Hepatocyte (in vitro differentiated cells): Measurements from ENCODE around the gene SH3BGRL3. TPM values are rescaled to one million over a fixed set of nuclear protein-coding genes. Genes with fewer than 3 reads are reported as not detected.

ENCODE experiments used
- DNase-seq: peaks from one replicate; pipeline ENCODE4 v3.0.0-alpha.2; 2016; ENCODE audit warnings: low spot score
- H2AFZ ChIP-seq: fragments of 200-600 bp; sonication (generic); 2 replicates; pipeline ENCODE4 v1.6.0; 2016; ENCODE audit warnings: antibody characterized with exemption, mild to moderate bottlenecking
- H3K27ac ChIP-seq: fragments of 200-600 bp; sonication (generic); 2 replicates; pipeline ENCODE4 v1.5.1; 2016; ENCODE audit warnings: mild to moderate bottlenecking
- H3K27me3 ChIP-seq: fragments of 200-600 bp; sonication (generic); 2 replicates; pipeline ENCODE4 v1.6.1; 2016
- H3K36me3 ChIP-seq: fragments of 200-600 bp; sonication (generic); replicated peaks from 2 replicates; pipeline ENCODE4 v1.5.1; 2016; ENCODE audit warnings: low read depth; ENCODE audit not compliant: insufficient read depth
- H3K4me1 ChIP-seq: fragments of 200-600 bp; sonication (generic); 2 replicates; pipeline ENCODE4 v1.5.1; 2016; ENCODE audit warnings: mild to moderate bottlenecking, moderate library complexity; ENCODE audit not compliant: insufficient read depth
- H3K4me2 ChIP-seq: fragments of 200-600 bp; sonication (generic); 2 replicates; pipeline ENCODE4 v1.6.0; 2016
- H3K4me3 ChIP-seq: fragments of 200-600 bp; sonication (generic); 2 replicates; pipeline ENCODE4 v1.5.1; 2016; ENCODE audit warnings: mild to moderate bottlenecking
- H3K79me2 ChIP-seq: fragments of 200-600 bp; sonication (generic); 2 replicates; pipeline ENCODE4 v1.6.0; 2017; ENCODE audit warnings: mild to moderate bottlenecking
- H3K9me2 ChIP-seq: fragments of 200-600 bp; sonication (generic); replicated peaks from 2 replicates; pipeline ENCODE4 v1.6.0; 2017; ENCODE audit warnings: mild to moderate bottlenecking; ENCODE audit not compliant: insufficient read depth
- H3K9me3 ChIP-seq: fragments of 200-600 bp; sonication (generic); 2 replicates; pipeline ENCODE4 v1.5.1; 2016; ENCODE audit warnings: low read depth, mild to moderate bottlenecking
- H4K20me1 ChIP-seq: fragments of 200-600 bp; sonication (generic); 2 replicates; pipeline ENCODE4 v1.6.0; 2016; ENCODE audit warnings: mild to moderate bottlenecking; ENCODE audit not compliant: insufficient read depth, poor library complexity, severe bottlenecking
- EZH2 ChIP-seq: fragments of 200-600 bp; sonication (generic); IDR thresholded peaks from 2 replicates; pipeline ENCODE4 v1.6.1; 2016; ENCODE audit warnings: antibody characterized with exemption, mild to moderate bottlenecking, borderline replicate concordance
- EZH2phosphoT487 ChIP-seq: fragments of 200-600 bp; sonication (generic); IDR thresholded peaks from one replicate; pipeline ENCODE4 v1.6.1; 2018; ENCODE audit warnings: antibody characterized with exemption, mild to moderate bottlenecking, low read depth, moderate library complexity; ENCODE audit not compliant: unreplicated experiment, severe bottlenecking
- WGBS: methylation state at CpG from one replicate; pipeline ENCODE4 v1.1.6; 2016; ENCODE audit warnings: low lambda C conversion rate; ENCODE audit errors: missing lambda C conversion rate; 5-methylcytosine and 5-hydroxymethylcytosine counted together
- polyA plus RNA-seq: library from polyadenylated mRNA; unstranded; fragments of >200 nt; fragmentation: Nextera tagmentation; extraction: Ambion mirVana; gene quantifications from 2 replicates; pipeline ENCODE4 v1.2.1, GENCODE V29; 2016
- total RNA-seq: library from RNA; depleted of rRNA; stranded (reverse); fragments of >200 nt; gene quantifications from 2 replicates; pipeline ENCODE4 v1.2.3, GENCODE V29; 2014
- TF ChIP-seq, protein P1 (sequence below): fragments of 200-600 bp; sonication (generic); IDR thresholded peaks from 2 replicates; pipeline ENCODE4 v1.5.1; 2016; ENCODE audit warnings: antibody characterized with exemption, mild to moderate bottlenecking; ENCODE audit not compliant: poor library complexity

Gene SH3BGRL3
- total and polyA plus RNA-seq, 2 experiments from 2014 or later: 35.9 to 420 TPM

DNA sequence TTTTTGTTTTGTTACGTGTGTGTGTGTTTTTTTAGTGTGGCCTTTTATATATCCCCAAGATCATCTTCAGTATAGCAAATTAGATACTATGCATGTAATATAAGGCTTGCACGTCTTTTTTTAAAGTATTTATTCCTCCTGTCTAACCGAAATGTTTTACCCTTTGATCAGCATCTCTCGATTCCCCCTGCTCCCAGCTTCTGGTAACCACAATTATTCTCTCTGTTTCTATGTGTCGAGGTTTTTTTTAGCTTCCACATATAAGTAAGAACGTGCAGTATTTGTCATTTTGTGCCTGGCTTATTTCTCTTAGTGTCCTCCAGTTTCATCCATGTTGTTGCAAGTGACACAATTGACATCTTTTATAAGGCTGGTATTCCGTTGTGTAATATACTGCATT is 27.2 kb upstream of the SH3BGRL3 start:
- 79% methylated on average over 7 of the region's 7 CpGs for WGBS
- no peaks in the 10 kb centered on the region for H3K36me3 ChIP-seq

DNA sequence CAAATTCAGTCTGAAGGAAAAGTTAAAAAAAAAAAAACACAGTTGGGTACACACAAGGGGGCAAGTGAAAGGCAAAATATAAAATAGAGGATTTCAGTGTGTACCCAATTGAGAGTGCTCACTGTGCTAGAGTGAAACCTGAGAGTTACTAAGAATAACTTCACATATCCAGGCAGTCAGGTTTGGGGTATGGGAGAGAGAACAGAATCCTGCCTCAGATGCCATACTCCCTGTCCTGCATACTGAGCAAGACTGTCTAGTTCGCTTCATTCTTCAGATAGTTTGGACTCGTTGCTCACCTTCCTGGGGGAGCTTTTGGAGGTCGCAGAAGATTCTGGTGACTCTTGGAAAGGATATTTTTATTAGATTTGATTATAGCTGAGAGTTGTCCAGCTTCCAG is 25.5 kb upstream of the SH3BGRL3 start:
- Histone ChIP-seq H2AFZ (no peak overlapping the region), H3K4me2 (no peak overlapping the region), H3K4me3 (no peak overlapping the region), H3K9me2 (no peaks in the 10 kb centered on the region), H3K27me3 (no peaks in the 10 kb centered on the region), H3K4me1 (no peaks in the 10 kb centered on the region), H4K20me1 (no peaks in the 10 kb centered on the region), H3K27ac (no peak overlapping the region), H3K9me3 (no peaks in the 10 kb centered on the region), H3K79me2 (no peaks in the 10 kb centered on the region), H3K36me3 (no peaks in the 10 kb centered on the region)
- WGBS: 84% methylated on average over 3 of the region's 3 CpGs
- no peak for TF ChIP-seq EZH2
- no peak for TF ChIP-seq EZH2phosphoT487
- TF ChIP-seq, protein P1, sequence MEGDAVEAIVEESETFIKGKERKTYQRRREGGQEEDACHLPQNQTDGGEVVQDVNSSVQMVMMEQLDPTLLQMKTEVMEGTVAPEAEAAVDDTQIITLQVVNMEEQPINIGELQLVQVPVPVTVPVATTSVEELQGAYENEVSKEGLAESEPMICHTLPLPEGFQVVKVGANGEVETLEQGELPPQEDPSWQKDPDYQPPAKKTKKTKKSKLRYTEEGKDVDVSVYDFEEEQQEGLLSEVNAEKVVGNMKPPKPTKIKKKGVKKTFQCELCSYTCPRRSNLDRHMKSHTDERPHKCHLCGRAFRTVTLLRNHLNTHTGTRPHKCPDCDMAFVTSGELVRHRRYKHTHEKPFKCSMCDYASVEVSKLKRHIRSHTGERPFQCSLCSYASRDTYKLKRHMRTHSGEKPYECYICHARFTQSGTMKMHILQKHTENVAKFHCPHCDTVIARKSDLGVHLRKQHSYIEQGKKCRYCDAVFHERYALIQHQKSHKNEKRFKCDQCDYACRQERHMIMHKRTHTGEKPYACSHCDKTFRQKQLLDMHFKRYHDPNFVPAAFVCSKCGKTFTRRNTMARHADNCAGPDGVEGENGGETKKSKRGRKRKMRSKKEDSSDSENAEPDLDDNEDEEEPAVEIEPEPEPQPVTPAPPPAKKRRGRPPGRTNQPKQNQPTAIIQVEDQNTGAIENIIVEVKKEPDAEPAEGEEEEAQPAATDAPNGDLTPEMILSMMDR: no peak
- no peak for DNase-seq

More for the DNA sequence above, 27.2 kb upstream of the SH3BGRL3 start:
- Histone ChIP-seq H3K9me2 (no peaks in the 10 kb centered on the region), H3K4me1 (no peaks in the 10 kb centered on the region), H4K20me1 (no peaks in the 10 kb centered on the region), H3K4me3 (no peak overlapping the region), H3K79me2 (no peaks in the 10 kb centered on the region), H3K9me3 (no peaks in the 10 kb centered on the region), H3K27me3 (no peaks in the 10 kb centered on the region), H2AFZ (no peak overlapping the region), H3K27ac (no peak overlapping the region), H3K4me2 (no peak overlapping the region)
- TF ChIP-seq EZH2phosphoT487 (no peak), EZH2 (no peak)
- TF ChIP-seq, protein P1: no peak
- DNase-seq: no peak

DNA sequence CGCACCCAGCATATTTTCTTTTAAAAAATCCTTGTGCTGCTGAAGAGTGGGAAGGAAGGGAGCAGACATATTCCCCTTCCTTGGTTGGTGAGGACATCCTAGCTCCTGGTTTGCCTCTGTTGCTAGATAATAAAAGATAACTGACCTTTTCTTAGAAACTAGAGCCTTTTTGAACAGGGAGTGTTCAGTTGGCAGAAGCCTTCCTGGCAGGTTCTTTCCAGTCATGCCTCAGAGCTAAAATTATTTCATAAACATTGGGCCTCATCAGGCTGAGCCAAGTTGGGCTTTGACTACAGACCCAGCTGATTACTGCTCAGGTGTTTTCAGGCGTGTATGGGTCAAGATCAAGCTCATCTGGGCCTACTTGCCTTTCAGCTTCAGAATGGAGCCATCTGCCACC is 22.7 kb upstream of the SH3BGRL3 start:
- no peak overlapping the region for H2AFZ ChIP-seq
- H3K9me2 ChIP-seq: no peaks in the 10 kb centered on the region
- H3K9me3 ChIP-seq: no peaks in the 10 kb centered on the region
- no peaks in the 10 kb centered on the region for H3K36me3 ChIP-seq
- no peak overlapping the region for H3K27ac ChIP-seq
- H3K4me2 ChIP-seq: no peak overlapping the region
- H3K4me3 ChIP-seq: no peak overlapping the region
- no peaks in the 10 kb centered on the region for H4K20me1 ChIP-seq
- no peaks in the 10 kb centered on the region for H3K4me1 ChIP-seq
- TF ChIP-seq EZH2phosphoT487 (no peak), EZH2 (no peak)
- TF ChIP-seq, protein P1: no peak
- H3K27me3 ChIP-seq: no peaks in the 10 kb centered on the region
- DNase-seq: no peak
- H3K79me2 ChIP-seq: no peaks in the 10 kb centered on the region
- 95% methylated on average over 2 of the region's 2 CpGs for WGBS

- Histone ChIP-seq H3K4me2 (no peak overlapping the region), H3K4me3 (no peak overlapping the region), H3K9me2 (no peaks in the 10 kb centered on the region), H2AFZ (no peak overlapping the region), H3K9me3 (no peaks in the 10 kb centered on the region), H4K20me1 (no peaks in the 10 kb centered on the region), H3K27ac (no peak overlapping the region), H3K36me3 (no peaks in the 10 kb centered on the region), H3K4me1 (no peaks in the 10 kb centered on the region), H3K79me2 (no peaks in the 10 kb centered on the region), H3K27me3 (no peaks in the 10 kb centered on the region)
- 94% methylated on average over 2 of the region's 2 CpGs for WGBS
- DNase-seq: no peak
- TF ChIP-seq EZH2phosphoT487 (no peak), EZH2 (no peak)
- TF ChIP-seq, protein P1: no peak
Observed at GRCh38 chr1:26259005-26259404, 20.9 kb upstream of the SH3BGRL3 start.
